Measurements from ENCODE around the gene ATRAID.

Gene ATRAID

DNA sequence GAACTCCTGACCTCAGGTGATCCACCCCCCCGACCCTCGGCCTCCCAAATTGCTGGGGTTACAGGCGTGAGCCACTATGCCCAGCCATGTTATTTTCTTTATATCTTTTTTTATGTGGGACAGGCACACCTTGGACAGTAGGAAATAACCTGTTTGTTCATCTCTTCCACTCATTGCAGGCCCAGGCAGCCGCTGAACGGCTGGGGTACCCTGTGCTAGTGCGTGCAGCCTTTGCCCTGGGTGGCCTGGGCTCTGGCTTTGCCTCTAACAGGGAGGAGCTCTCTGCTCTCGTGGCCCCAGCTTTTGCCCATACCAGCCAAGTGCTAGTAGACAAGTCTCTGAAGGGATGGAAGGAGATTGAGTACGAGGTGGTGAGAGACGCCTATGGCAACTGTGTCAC, 13.7 kb downstream of the ATRAID start:
- ATAC-seq (no peak), DNase-seq (ENCODE audit: low spot score in 2 of 2) (no peak)
- Mint-ChIP-seq H3K9me3 (no peaks in the 10 kb centered on the region), H3K4me1 (no peaks in the 10 kb centered on the region), H3K27ac (peak overlapping the region; percentile 50), H3K4me3 (no peak overlapping the region), H3K36me3 (peaks cover 100% of the 10 kb centered on the region)

GRCh38 chr2:27227501-27227900, 15.7 kb downstream of the ATRAID start:
- H3K36me3 Mint-ChIP-seq = peaks cover 100% of the 10 kb centered on the region
- no peak overlapping the region for H3K27ac Mint-ChIP-seq
- ATAC-seq (no peak), DNase-seq (ENCODE audit: low spot score in 2 of 2) (no peak)
- H3K9me3 Mint-ChIP-seq = no peaks in the 10 kb centered on the region
- no peak overlapping the region for H3K4me3 Mint-ChIP-seq
- H3K4me1 Mint-ChIP-seq = no peaks in the 10 kb centered on the region

DNA sequence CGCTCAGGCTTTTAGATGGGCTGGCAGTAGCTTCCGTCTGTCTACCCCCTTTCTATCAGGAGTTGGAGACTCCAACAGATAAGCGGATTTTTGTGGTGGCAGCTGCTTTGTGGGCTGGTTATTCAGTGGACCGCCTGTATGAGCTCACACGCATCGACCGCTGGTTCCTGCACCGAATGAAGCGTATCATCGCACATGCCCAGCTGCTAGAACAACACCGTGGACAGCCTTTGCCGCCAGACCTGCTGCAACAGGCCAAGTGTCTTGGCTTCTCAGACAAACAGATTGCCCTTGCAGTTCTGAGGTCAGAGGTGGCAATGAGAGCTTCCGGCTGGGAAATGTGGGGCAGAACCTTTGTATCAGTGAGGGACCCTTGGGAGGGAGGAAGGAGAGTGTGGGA, 20.1 kb downstream of the ATRAID start:
- Mint-ChIP-seq H3K4me1 (no peaks in the 10 kb centered on the region), H3K4me3 (no peak overlapping the region), H3K36me3 (peaks cover 100% of the 10 kb centered on the region), H3K27ac (no peak overlapping the region), H3K9me3 (no peaks in the 10 kb centered on the region)
- ATAC-seq (no peak), DNase-seq (ENCODE audit: low spot score in 2 of 2) (no peak)

GRCh38 chr2:27233341-27233740, 21.5 kb downstream of the ATRAID start:
- ATAC-seq = no peak
- H3K4me3 Mint-ChIP-seq = no peak overlapping the region
- H3K27ac Mint-ChIP-seq = no peak overlapping the region
- peaks cover 100% of the 10 kb centered on the region for H3K36me3 Mint-ChIP-seq
- no peaks in the 10 kb centered on the region for H3K4me1 Mint-ChIP-seq
- DNase-seq (ENCODE audit: low spot score in 2 of 2) = no peak
- no peaks in the 10 kb centered on the region for H3K9me3 Mint-ChIP-seq

DNA sequence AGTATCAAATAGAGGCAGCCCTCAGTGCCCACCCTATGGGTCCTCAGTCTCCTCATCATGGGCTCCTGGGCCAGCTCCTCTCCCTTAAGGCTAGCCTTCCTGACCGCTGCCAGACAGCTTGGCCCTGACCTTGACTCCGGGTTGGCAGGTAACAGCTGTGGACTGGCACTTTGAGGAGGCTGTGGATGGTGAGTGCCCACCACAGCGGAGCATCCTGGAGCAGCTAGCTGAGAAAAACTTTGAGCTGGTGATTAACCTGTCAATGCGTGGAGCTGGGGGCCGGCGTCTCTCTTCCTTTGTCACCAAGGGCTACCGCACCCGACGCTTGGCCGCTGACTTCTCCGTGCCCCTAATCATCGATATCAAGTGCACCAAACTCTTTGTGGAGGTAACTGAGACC, 24.3 kb downstream of the ATRAID start:
- no peak overlapping the region for H3K4me3 Mint-ChIP-seq

GRCh38 chr2:27236626-27237025, 24.8 kb downstream of the ATRAID start:
- DNase-seq (ENCODE audit: low spot score in 2 of 2) (no peak), ATAC-seq (no peak)
- H3K9me3 Mint-ChIP-seq = no peaks in the 10 kb centered on the region
- peaks cover 4% of the 10 kb centered on the region for H3K4me1 Mint-ChIP-seq
- H3K27ac Mint-ChIP-seq = no peak overlapping the region
- H3K4me3 Mint-ChIP-seq = no peak overlapping the region
- peaks cover 100% of the 10 kb centered on the region for H3K36me3 Mint-ChIP-seq

More for the DNA sequence above, 24.3 kb downstream of the ATRAID start:
- ATAC-seq (no peak), DNase-seq (ENCODE audit: low spot score in 2 of 2) (no peak)
- no peaks in the 10 kb centered on the region for H3K9me3 Mint-ChIP-seq
- no peak overlapping the region for H3K27ac Mint-ChIP-seq
- H3K36me3 Mint-ChIP-seq = peaks cover 100% of the 10 kb centered on the region
- H3K4me1 Mint-ChIP-seq = no peaks in the 10 kb centered on the region

DNA sequence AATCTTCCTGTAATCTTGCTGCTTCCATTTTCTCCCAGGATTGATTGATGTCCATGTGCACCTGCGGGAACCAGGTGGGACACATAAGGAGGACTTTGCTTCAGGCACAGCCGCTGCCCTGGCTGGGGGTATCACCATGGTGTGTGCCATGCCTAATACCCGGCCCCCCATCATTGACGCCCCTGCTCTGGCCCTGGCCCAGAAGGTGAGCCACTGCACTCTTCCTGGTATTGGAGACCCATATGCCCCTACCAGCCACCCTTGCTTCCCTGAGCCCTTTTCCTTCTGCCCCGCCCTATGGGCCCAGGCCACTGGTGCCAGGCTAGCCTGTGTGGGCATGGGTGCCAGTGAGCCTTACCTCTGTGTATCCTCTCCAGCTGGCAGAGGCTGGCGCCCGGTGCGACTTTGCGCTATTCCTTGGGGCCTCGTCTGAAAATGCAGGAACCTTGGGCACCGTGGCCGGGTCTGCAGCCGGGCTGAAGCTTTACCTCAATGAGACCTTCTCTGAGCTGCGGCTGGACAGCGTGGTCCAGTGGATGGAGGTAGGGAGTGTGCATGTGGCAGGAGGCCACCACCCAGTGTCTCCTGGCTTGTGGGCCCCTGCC, 25.6 kb downstream of the ATRAID start:
- Mint-ChIP-seq H3K4me1 (peaks cover 10% of the 10 kb centered on the region), H3K36me3 (peaks cover 100% of the 10 kb centered on the region), H3K4me3 (no peak overlapping the region), H3K27ac (no peak overlapping the region), H3K9me3 (no peaks in the 10 kb centered on the region)
- no peak for ATAC-seq
- no peak for DNase-seq (ENCODE audit: low spot score in 2 of 2)

DNA sequence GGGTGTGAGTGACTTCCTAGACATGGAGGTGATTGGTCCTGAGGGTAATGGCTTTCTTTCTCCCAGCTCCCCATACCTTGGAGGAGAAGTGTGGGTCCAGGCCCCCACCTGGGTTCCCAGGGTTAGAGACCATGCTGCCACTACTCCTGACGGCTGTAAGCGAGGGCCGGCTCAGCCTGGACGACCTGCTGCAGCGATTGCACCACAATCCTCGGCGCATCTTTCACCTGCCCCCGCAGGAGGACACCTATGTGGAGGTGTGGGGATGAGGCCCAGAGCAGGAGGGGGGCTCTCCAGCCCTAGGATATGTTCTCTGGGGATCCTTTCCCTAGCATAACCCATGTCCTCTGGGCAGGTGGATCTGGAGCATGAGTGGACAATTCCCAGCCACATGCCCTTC, 27.1 kb downstream of the ATRAID start:
- ATAC-seq = no peak
- Mint-ChIP-seq H3K27ac (no peak overlapping the region), H3K4me3 (no peak overlapping the region), H3K9me3 (no peaks in the 10 kb centered on the region), H3K4me1 (peaks cover 10% of the 10 kb centered on the region), H3K36me3 (peaks cover 100% of the 10 kb centered on the region)
- DNase-seq (ENCODE audit: low spot score in 2 of 2) = no peak

DNA sequence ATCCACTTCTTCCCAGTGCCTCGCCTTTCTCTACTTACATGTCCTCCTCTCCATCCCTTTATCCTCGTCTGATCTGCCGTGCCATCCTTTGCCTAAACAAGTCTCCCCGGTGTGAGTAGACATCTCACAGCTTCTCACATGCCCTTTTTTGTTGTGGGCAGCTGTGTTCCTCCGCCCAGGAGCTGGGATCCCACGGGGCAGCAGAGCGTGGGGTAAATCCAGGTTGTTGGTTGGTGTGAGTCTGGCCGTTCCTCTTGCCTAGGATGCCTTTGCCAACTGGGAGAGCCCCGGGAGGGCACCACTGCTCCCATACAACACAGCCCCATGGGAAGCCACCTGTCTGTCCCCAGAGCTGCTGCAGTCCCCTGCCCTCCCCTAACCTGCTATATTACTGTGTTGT, 28.6 kb downstream of the ATRAID start:
- Mint-ChIP-seq H3K4me3 (no peak overlapping the region), H3K36me3 (peaks cover 89% of the 10 kb centered on the region), H3K27ac (no peak overlapping the region), H3K4me1 (peaks cover 10% of the 10 kb centered on the region), H3K9me3 (no peaks in the 10 kb centered on the region)
- no peak for ATAC-seq
- DNase-seq (ENCODE audit: low spot score in 2 of 2) = no peak

- Mint-ChIP-seq H3K4me1 (peaks cover 10% of the 10 kb centered on the region), H3K9me3 (no peaks in the 10 kb centered on the region), H3K27ac (peak overlapping the region; percentile 61), H3K4me3 (no peak overlapping the region), H3K36me3 (peaks cover 73% of the 10 kb centered on the region)
- ATAC-seq (no peak), DNase-seq (ENCODE audit: low spot score in 2 of 2) (no peak)
These were observed 30.1 kb downstream of the ATRAID start for GRCh38 chr2:27241761-27242613.

- peak overlapping the region; percentile 61 for H3K27ac Mint-ChIP-seq
- H3K9me3 Mint-ChIP-seq = no peaks in the 10 kb centered on the region
- ATAC-seq (no peak), DNase-seq (ENCODE audit: low spot score in 2 of 2) (no peak)
- no peak overlapping the region for H3K4me3 Mint-ChIP-seq
- H3K4me1 Mint-ChIP-seq = peaks cover 10% of the 10 kb centered on the region
- H3K36me3 Mint-ChIP-seq = peaks cover 67% of the 10 kb centered on the region
These were observed 30.7 kb downstream of the ATRAID start for GRCh38 chr2:27242614-27242951.

DNA sequence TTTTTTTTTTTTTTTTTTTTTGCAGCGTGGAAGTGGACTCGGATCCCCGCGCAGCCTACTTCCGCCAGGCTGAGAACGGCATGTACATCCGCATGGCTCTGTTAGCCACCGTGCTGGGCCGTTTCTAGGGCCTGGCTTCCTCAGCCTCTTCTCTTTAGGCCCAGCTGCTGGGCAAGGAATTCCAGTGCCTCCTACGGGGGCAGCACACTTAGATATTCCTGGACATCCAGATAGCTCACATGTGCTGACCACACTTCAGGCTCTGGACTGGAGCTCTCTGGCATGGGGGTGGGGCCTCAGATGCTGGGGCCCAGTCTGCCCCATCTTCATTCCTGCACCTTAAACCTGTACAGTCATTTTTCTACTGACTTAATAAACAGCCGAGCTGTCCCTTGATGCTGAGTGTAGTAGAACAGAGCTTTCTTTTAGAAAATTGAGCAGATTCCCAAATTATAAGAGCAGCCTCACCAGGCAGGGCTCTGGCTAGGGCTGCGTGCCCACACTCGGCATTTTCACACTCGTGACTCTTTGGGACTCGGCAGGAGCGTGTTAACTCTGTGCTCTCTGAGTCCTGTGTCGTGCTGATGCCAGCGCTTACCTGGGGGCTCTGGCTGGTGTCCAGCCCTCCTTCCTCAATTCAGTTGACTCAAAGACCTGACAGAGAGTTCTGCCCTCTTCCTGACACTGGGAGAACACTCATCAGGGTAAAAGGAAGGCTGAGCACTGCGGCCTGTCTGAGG, 31.7 kb downstream of the ATRAID start:
- H3K27ac Mint-ChIP-seq = no peak overlapping the region
- peaks cover 62% of the 10 kb centered on the region for H3K36me3 Mint-ChIP-seq
- H3K9me3 Mint-ChIP-seq = no peaks in the 10 kb centered on the region
- no peak for ATAC-seq
- DNase-seq (ENCODE audit: low spot score in 2 of 2) = no peak
- peaks cover 10% of the 10 kb centered on the region for H3K4me1 Mint-ChIP-seq
- H3K4me3 Mint-ChIP-seq = no peak overlapping the region

DNA sequence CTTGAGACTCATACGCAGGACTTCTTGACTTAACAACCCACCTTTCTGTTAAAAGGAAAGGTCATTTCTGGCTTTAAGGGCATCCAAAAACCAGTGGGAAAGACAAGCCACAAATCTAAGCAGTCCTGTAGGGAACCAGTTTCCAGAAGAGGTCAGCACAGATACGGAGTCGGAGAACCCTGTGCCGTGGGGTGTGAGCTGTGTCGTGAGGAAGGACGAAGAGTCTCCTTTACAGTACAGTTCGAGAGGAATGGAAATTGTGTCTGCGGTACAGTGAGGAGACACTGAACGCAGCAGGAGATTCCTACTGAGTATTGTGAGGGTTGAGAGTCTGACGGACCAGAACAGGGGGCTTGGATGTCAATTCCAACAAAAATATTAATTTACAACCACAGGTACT, 33.3 kb downstream of the ATRAID start:
- no peaks in the 10 kb centered on the region for H3K9me3 Mint-ChIP-seq
- DNase-seq (ENCODE audit: low spot score in 2 of 2) (no peak), ATAC-seq (no peak)
- no peak overlapping the region for H3K27ac Mint-ChIP-seq
- H3K4me3 Mint-ChIP-seq = no peak overlapping the region
- H3K36me3 Mint-ChIP-seq = peaks cover 48% of the 10 kb centered on the region
- peaks cover 10% of the 10 kb centered on the region for H3K4me1 Mint-ChIP-seq

GRCh38 chr2:27245626-27246025, 33.8 kb downstream of the ATRAID start:
- no peak overlapping the region for H3K4me3 Mint-ChIP-seq
- no peak for DNase-seq (ENCODE audit: low spot score in 2 of 2)
- peaks cover 10% of the 10 kb centered on the region for H3K4me1 Mint-ChIP-seq
- no peaks in the 10 kb centered on the region for H3K9me3 Mint-ChIP-seq
- no peak overlapping the region for H3K27ac Mint-ChIP-seq
- H3K36me3 Mint-ChIP-seq = peaks cover 43% of the 10 kb centered on the region
- ATAC-seq = no peak

- Mint-ChIP-seq H3K27ac (no peak overlapping the region), H3K36me3 (peaks cover 20% of the 10 kb centered on the region), H3K9me3 (no peaks in the 10 kb centered on the region), H3K4me1 (no peaks in the 10 kb centered on the region), H3K4me3 (no peak overlapping the region)
- ATAC-seq (no peak), DNase-seq (ENCODE audit: low spot score in 2 of 2) (no peak)
These were observed 36.1 kb downstream of the ATRAID start for GRCh38 chr2:27247893-27248292.
